HG03025 (cell line): ENCODE results near the gene REEP1.
"Not testable (repeated sequence)": the region's sequence is repeated elsewhere in the genome, so short reads cannot be mapped to it uniquely, and the experiment has no call there.

Experiments used
- ATAC-seq: cut with Tn5 transposase; IDR thresholded peaks from one replicate; pipeline ENCODE4 v1.9.1; 2021; ENCODE audit warnings: mild to moderate bottlenecking, moderate library complexity; ENCODE audit not compliant: unreplicated experiment, low FRiP score

The REEP1 gene

DNA sequence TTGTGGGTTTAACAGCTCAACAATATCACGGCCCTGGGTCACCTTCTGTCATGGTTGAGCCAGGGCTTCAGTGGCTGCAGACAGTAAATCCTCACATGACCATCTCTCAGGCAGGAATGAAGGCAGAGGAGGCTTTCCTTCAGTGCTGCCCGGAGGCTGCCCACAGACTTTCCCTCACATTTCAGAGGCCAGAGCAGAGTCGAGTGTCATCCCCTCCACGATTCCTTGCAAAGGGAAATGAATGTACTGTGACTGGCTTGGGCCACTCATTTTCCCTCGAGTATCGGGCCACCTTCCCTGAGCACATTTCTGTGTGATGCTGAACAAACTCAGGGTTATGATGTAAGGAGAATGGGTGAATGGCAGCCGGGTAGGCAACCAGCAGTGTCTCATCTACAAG lies 10.0 kb upstream of the REEP1 start:
- no peak for ATAC-seq

GRCh38 chr2:86345783-86346370 lies 8.5 kb upstream of the REEP1 start:
- not testable (repeated sequence) for ATAC-seq

- no peak for ATAC-seq
Measured at GRCh38 chr2:86344404-86344803, 7.0 kb upstream of the REEP1 start.

- ATAC-seq: no peak
Measured at GRCh38 chr2:86342488-86342887, 5.1 kb upstream of the REEP1 start.

DNA sequence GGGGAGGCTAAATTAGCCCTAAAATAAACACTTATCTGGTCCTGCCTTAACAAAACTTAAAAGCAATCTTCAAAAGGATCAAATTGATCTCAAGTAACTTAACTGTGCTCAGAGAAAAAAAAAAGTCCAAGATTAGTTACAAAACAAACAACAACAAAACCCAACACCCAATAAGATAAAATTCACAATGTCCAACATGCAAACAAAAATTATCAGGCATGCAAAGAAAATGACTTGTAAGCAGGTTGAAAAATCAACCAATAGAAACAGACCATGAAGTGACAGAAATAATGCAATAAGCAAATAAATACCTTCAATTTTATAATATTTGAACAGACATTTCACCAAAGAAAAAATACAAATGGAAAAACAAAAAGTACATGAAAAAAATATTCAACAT lies 4.0 kb upstream of the REEP1 start:
- ATAC-seq: no peak

GRCh38 chr2:86338778-86339295 lies 1.4 kb upstream of the REEP1 start:
- no peak for ATAC-seq

GRCh38 chr2:86336675-86337243 lies 667 bp downstream of the REEP1 start:
- ATAC-seq: no peak

DNA sequence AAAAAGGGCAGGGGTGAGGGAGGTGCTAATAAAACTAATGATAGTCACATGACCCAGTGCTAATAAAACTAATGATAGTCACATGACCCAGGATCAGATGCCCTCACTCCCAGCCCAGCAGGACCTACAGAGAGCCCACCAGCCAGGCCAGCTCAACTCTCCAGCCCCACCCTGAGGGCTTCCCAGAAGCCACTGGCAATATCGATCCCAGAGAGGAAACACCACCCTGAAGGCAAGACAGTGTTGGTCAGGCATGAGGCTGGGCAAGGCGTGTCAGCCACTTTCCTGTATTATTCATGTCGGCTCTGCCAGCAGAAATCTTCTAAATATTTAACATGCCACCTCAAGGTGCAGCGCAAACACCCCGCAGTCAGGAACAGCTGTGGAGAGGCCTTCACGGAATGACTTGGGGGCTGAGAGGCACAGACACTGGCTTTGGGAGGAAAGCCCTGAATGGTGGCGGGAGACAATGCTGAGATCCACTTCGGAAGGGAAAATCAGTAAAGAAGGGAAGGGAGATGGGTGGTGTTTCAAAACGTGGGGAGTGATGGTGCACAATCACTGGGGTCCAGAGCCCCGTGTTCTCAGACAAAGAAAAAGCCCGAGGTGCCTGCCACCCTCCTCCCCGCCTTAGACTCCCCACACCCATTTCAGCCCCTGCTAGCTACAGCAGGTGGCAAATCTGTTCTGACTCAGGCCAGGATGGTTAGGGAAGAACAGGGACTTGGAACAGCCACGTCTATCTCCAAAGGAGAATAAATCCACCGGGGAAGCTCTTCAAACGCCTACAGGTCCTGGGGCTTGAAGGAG lies 1.4 kb downstream of the REEP1 start:
- ATAC-seq: no peak

DNA sequence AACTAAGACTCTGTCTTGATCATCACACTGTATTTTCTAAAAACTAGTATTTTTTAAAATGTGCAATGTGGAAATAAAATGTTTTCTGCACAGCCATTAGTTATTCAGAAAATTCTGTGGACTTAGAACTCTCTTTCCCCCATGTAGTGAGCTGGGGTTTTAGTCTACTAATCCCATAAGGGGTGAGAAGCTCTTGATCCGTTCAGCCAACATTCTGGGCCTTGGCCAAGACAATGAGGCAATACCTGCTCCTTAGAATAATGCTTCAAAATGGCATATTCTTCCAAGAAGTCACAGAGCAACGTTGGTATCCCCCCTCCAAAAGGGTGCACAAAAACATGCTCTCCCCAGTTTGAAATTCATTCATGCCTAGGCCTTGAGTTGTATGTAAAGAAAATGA lies 4.0 kb downstream of the REEP1 start:
- ATAC-seq: no peak

GRCh38 chr2:86332654-86333053 lies 4.8 kb downstream of the REEP1 start:
- ATAC-seq: no peak

GRCh38 chr2:86331384-86331783 lies 6.0 kb downstream of the REEP1 start:
- ATAC-seq: no peak

DNA sequence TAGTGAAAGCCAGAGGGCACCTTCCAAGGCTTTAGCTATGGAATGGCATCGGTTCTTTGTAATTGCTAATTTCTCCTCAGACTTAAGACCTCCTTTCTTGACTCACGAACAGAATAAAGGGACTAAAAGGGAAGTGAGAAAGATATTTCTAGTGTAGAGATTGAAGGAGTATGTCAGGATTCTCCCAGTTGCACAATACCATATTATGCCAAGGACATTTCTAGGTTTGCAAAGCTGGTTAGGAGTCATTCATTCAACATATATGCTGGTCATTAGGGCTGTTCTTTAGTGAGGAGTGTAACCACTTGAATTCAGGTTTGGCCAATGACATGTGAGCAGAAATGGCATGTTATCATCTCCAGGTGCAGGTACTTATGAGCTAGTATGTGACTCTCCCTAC lies 7.4 kb downstream of the REEP1 start:
- no peak for ATAC-seq

DNA sequence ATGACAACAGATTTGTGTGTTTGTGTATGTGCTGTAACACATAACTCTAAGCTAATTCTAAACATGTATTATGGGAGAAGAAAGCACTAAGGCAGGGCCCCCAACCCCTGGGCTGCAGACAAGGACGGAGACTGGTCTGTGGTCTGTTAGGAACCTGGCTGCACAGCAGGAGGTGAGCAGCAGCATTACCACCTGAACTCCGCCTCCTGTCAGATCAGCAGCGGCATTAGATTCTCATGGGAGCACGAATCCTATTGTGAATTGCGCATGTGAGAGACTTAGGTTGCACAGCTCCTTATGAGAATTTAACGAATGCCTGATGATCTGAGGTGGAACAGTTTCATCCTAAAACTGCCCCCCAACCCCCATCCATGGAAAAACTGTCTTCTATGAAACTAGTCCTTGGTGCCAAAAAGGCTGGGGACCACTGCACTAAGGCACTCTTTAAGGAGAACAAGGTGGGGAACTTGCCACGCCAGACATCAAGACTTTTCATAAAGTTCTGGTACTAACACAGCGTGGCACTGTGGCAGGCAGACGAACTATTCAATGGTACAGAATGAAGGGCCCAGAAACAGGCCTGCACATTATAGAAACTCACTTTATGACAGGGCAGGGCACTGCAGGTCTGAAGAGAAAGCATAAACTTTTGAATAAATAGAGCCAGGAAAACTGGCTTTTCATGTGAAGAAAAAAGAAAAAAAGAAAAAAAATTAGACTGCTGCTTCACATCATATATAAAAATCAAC lies 14.0 kb downstream of the REEP1 start:
- no peak for ATAC-seq

DNA sequence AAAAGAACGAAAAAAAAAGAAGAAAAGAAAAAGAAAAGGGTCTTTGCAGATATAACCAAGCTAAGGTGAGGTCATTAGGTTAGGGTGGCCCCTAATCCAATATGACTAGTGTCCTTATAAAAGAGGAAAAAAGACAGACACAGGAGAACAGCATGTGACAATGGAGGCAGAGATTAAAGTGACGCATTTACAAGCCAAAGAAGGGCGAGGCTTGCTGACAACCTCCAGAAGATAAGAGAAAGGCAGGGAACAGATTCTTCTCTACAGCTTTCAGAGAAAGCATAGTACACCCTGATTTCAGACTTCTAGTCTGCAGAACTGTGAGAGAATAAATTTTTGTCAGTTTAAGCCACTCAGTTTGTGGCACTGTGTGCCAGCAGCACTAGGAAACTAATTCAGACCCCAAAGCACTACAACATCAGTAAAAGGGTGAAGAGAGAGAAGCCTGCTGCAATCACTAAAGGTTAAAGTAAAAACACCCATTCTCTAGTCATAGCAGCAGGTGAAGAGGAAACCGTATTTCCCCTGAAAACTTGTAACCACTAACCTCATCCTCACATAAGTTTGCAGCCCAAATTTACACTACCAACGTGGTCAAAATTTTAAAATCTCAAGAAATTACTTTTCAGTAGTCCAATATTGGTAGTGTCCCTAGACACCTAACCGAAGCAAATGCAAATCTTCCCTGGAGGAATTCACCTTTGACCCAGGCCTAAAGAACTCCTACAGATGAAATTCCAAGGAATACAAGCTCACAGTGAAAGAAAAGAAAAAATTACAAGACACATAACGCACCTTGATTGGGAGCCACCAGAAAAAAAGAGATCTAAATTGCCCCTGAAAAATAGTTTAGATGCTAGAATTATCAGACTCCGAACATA lies 17.5 kb downstream of the REEP1 start:
- ATAC-seq: no peak

- no peak for ATAC-seq
Measured at GRCh38 chr2:86315084-86315483, 22.3 kb downstream of the REEP1 start.

DNA sequence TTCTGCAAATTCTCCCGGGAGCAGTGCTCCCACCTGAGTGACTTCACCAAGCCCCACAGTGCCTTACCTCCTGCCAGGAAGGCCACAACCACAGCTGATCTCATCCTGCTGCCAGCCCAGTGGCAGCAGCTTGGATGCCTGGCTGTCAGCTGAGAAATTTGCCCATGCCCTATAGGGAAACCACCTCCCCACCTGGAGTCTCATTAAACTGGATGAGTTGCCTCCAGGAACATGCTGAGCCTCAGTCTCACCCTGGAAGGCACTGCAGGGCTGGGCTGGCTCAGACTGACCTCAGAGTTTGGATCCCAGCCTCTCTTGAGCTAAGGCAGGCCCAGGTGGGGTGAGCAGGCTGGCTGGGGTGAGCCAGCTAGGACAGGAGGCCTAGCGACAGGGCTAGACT lies 23.3 kb downstream of the REEP1 start:
- no peak for ATAC-seq

GRCh38 chr2:86313341-86313740 lies 24.1 kb downstream of the REEP1 start:
- ATAC-seq: no peak

- ATAC-seq: no peak
Measured at GRCh38 chr2:86311879-86312278, 25.5 kb downstream of the REEP1 start.

GRCh38 chr2:86309966-86310365 lies 27.5 kb downstream of the REEP1 start:
- no peak for ATAC-seq
